GM21526 (cell line): ENCODE results near the gene GRN.
A peak's percentile ranks its signal among the peaks of the same experiment; 100 is the strongest.

Experiments
- ATAC-seq: cut with Tn5 transposase; IDR thresholded peaks from one replicate; pipeline ENCODE4 v1.9.1; 2021; ENCODE audit warnings: moderate library complexity; ENCODE audit not compliant: unreplicated experiment, low FRiP score

Gene GRN

DNA sequence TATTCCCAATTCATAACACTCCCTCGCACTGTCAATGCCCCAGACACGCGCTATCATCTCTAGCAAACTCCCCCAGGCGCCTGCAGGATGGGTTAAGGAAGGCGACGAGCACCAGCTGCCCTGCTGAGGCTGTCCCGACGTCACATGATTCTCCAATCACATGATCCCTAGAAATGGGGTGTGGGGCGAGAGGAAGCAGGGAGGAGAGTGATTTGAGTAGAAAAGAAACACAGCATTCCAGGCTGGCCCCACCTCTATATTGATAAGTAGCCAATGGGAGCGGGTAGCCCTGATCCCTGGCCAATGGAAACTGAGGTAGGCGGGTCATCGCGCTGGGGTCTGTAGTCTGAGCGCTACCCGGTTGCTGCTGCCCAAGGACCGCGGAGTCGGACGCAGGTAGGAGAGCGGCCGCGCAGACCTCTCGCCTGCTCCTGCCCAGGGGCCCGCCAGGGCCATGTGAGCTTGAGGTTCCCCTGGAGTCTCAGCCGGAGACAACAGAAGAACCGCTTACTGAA lies at the start of gene GRN:
TSS of gene GRN (plus strand) at position 364 of the 515 bp plus-strand sequence. CDS start 3,863 bp downstream, outside the sequence.
- ATAC-seq = peak; percentile 46

DNA sequence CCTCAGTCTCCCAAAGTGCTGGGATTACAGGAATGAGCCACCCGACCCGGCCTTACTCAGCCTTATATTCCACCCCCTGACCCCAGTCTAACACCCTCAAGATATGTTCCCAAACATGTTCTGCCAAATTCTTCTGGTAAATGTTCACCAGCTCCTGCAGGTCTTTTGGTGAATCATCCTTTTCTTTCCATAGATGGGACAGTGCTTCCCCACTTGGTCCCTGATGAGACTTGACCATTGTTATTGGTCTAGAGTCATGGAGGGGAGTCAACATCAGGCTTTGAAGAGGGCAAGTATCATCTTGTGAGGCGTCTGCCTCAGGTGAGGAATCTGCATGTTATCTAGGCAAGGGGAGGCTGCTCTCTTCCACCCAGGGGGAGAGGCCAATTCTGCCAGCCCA lies 47.1 kb upstream of the GRN start:
- no peak for ATAC-seq

DNA sequence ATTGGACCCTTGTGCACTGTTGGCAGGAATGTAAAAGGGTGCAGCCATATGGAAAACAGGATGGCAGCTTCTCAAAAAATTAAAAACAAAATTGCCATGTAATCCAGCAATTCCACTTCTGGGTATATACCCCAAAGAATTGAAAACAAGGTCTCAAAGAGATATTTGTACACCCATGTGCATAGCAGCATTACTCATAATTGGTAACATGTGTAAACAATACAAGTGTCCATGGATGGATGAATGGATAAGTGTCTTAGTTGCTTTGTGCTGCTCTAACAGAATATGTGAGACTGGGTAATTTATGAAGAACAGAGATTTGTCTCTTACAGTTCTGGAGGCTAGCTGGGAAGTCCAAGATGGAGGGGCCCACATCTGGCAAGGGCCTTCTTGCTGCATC lies 40.5 kb upstream of the GRN start:
- no peak for ATAC-seq

DNA sequence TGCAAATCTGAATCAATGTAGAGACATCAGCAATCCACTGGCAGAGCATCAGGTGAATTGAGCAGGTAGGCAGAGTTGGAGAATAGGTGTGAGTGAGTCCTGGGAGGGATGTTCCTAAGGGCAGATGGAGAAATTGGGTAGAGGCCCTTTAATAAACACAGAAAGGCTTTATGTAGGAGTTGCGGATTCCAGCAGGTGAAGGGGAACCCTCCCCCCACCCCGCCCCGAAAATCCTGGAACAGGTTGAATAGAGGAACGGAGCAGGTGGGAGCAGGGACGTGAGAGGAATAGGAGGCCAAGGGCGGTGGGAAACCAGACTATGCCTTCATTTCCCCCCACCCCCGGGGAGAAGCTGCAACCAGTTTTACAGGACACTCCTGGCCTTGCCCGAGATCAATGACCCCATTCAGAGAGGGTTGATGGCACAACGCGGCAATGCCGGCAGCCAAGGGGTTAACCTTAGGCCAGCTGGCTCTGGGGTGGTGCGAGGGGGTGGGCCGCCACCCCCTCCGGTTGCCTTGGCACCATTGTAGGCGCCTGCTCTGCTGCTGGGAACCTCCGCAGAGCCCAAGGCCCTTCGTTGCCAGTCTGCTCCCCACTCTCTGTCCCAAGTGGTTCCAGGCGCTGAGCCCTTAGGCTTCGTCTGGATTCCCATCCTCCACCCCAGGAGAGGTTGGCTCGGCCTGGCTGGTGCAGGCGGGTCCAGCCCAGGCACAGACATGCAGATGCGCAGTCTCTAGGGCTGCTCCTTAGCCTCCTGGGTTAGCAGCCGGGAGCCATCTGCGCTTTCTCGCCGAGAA lies 37.5 kb upstream of the GRN start:
- ATAC-seq = no peak

DNA sequence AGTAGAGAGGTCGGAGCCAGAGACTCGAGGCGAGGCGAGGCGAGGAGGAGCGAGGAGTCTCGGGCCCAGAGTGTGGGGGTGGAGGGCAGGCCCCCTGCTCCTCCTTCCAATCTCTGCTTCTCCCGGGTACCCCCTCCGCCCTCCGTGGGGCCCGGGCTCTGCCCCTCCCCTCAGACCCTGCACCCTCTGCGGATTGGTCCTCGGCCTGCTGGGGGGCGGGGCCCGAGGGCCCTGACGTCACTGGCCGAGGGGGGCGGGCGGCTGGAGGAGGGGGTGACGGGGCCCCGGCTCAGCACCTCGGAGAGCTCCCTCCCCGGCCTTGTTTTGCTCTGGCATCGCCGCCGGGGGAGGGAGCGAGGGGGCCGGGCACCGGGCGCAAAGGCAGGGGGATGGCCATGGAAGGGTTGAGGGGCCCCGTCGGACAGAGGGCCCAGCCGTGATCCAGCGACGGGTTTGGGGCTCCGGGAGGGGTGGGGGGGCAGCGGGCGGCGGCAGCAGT lies 36.7 kb upstream of the GRN start, which contains the start of gene RUNDC3A:
TSS of gene RUNDC3A (plus strand) at position 282 of the 499 bp plus-strand sequence. CDS start 232 bp downstream, outside the sequence.
- ATAC-seq = no peak

DNA sequence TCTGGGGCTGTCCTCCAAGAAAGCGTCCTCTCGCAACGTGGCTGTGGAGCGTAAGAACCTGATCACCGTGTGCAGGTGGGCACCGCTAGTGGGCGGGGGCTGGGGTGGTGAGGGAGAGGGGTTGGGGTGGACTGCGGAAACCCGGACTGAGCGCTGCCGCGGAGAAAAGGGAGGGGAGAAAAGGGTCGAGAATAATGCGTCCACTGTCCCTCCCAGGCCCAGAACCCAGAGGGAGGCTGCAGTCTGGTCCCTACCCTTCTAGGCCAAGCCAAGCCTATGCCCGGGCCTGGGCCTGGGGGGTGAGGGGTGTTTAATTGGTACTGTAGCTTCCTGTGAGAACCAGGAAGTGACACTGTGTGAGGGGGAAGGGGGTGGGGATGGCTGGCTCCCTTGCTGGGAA lies 36.2 kb upstream of the GRN start:
- no peak for ATAC-seq

DNA sequence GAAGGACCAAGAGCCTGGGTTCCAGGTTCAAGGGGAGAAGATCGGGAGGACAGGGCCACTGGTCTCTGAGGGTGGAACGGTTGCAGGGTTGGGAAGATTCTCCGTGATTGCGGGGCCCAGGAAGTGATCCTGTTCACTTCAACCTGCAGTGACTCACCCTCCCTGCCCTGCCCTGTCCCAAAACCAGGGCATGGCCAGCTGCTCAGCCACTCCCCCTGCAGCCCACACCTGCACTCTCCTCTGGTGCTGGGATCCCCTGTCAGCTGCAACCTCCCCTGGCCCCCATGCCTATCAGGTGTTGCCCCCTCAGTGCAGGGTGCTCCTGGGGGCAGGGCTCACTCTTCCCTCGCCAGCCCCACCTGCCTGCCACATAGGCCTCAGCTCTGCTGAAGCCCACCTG lies 35.6 kb upstream of the GRN start:
- no peak for ATAC-seq

DNA sequence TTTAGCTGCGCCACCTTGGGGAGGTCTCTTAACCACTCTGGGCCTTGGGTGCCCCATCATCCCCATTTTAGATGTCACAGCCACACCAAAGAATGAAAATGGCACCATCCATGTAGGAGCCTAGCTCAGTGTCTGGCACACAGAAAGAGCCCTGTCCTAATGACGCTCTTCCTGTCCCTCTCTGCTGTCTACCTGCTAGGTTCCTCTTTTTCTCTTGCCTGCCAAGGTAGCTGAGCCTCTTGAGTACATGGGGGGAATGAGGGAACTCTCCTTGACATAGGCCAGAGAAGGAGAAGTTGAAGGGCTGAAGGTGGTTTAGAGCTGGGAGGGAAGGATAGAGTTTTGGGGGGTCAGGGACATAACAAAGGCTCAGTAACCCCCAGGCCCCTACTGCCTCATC lies 34.9 kb upstream of the GRN start:
- ATAC-seq = no peak

DNA sequence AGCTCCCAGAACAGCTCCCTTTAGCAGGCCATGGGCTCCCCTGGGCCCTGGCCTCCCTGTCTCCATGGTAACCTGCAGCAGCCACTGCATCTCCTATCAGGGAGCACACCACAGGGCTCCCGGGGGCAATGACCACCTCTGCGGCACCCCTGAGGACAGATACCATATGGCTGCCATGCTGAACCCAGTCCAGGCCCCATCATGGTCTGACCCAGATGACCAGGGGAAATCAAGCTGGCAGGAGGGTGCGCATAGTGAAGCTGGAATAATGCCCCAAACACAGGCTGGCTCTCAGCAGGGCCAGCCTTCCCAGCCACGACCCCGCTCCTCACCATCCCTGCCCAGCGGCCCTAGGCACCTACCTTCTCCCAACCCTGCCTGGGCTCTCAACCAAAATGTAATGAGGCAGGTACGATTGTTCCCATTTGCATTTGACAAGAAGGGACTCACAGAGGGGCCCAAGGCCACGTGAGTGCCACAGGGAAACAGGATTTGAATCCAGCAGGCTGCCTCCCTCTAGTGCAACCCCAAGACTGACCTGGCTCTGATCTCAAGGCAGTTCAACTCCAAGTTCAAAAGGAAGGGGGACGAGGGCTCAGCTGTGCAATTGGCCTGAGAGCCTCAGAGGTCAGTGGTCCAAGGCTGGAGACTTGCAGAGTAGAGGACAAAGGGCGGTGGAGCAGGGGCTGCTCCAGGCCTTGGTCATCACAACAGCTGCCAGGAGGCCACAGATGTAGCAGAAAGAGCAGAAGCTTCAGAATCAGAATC lies 34.3 kb upstream of the GRN start:
- ATAC-seq = no peak

DNA sequence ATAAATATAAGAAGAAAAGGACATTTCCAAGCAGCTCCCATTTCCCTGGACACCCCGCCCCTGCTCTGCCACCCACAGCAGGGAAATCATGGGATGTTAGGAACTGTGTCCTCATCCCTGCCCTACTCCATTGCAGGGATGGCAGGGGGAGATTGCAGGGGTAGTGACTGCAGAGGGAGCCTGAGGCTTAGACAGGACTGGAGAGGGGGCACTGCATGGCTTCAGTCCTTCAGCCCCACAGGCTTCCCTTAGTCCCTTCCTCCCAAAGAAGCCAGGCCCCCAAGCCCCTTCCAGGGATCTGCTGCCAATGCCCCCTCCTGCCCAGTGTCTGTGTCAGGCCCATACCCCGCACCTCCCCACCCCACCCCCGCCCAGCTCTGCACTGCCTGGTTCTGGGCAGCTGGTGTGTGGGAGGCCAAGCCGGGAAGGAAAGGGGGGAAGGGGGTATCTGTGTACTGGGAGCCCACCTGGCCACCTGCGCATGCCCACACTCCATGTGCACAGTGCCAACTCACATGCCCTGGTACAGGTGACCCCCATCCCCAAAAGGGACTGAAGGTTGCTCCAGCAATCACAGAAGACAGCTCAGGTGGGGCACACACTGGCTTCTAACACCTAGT lies 33.4 kb upstream of the GRN start:
- ATAC-seq = no peak

DNA sequence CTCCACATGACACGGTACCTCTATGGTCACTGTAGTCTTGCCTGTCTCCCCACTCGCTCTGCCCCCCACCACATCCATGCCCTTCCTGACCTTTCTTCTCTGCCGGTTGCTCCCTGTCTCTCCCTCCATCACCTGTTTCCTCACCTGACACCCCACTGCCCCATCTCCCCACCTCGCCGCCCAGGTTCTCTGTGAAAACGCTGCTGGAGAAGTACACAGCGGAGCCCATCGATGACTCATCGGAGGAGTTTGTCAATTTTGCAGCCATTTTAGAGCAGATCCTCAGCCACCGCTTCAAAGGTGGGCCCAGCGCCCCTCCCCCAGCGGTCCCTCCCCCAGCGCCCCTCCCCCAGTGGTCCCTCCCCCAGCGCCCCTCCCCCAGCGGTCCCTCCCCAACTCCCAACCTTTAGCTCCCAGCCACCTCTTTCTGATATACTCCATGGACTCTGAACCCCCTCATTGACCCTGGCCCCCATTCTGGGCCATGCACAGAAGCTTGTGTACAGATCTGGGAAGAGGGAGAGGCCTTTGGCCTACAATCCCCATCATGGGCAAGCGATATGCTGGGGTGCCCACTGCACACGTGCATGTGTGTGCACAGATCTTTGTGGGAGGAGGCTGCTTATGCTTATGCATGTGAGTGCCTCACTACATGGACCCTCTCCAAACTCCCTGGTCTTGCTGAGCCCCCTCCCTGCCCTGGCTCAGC lies 32.6 kb upstream of the GRN start:
- ATAC-seq = no peak

DNA sequence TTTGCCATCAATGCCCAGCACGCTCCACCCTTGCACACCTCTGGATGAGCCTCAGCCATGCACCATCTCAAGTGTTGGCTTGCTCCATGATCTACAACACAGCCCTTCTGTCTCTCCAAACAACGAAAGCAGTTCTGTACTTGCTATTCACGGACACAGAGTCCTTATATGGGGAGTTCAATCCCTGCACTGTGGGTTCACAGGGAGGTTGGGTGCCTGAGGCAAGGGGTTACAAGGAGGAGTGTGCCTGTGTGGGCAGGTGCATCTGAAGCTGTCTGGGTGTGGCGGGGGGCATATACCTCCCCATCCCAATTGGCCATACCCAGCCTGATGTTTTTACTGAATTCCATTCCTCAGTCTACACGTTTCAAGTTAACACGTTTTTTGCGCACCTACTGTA lies 31.1 kb upstream of the GRN start:
- no peak for ATAC-seq

DNA sequence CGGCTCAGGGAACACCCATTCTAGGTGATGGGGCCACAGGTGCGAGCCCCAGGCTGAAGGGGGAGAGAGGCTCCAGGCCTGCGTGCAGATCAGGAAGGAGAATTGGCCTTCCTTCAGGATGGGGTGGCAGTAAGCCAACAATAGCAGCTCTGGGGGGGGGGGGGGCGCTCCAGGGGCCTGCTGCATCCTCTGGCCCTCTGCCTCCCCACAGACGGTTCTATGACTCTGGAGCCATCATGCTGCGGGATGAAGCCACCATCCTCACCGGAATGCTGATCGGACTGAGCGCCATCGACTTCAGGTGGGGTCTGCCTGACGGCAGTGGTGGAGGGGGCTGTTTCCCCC lies 30.6 kb upstream of the GRN start:
- ATAC-seq = no peak

DNA sequence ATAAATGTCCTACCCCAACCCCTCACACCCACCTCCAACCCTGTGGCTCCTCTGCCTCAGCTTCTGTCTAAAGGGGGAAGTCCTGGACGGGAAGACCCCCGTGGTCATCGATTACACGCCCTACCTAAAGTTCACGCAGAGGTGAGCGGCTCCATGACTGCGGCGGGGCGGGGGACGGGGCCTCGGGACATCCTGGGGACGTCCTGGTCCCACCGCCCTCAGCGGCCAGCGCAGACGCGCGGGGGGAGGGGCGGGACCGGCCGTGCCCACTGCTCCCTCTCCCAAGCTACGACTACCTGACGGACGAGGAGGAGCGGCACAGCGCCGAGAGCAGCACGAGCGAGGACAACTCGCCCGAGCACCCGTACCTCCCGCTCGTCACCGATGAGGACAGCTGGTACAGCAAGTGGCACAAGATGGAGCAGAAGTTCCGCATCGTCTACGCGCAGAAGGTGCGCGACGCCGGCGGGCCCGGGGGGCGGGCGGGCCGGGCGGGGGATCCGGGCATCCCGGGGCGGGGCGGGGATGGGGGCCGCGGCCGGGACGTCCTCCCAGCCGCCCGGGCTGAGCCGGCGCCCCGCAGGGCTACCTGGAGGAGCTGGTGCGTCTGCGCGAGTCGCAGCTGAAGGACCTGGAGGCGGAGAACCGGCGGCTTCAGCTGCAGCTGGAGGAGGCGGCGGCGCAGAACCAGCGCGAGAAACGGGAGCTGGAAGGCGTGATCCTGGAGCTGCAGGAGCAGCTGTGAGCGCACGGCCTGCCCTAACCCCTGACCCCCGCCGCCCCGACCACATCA lies 30.0 kb upstream of the GRN start:
- ATAC-seq = no peak

DNA sequence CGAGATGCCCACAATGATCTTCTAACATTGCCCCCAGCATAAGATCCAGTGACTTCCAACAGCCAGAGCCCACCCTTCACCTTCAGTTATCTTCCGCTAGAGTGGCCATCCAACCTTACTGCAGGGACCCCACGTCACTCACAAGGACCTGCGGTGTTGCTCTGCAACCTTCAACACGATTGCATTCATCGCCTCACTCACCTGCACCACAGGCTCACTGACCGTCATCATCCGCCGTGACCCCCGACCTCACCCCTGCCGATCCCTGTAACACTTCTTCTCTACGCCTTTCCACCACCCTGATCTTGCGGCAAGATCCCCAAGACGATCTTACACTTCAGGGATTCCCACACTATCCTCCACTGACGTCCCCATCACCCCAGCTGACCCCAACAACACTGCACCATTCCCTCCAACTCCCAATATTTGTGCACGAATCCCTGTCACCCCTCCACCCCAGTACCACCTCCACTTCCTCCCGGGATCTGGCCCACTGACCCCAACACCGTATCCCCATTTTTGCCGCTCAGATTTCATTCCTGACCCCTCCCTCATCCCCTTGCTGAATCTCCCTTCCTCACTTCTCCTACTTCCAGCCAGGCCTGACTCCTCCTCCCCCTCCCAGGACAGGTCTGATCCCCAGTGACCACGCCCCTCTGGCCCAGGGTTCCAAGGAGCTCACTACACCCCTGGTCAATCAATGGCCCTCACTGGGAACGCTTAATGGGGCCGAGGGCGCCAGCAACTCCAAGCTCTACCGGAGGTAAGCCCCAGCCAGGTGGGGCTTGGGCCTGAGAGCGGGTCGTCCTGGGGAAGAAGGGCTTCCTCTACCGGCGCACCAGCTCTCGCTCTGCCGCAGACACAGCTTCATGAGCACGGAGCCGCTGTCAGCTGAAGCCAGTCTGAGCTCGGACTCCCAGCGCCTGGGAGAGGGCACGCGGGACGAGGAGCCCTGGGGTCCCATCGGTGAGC lies 29.1 kb upstream of the GRN start:
- ATAC-seq = no peak

DNA sequence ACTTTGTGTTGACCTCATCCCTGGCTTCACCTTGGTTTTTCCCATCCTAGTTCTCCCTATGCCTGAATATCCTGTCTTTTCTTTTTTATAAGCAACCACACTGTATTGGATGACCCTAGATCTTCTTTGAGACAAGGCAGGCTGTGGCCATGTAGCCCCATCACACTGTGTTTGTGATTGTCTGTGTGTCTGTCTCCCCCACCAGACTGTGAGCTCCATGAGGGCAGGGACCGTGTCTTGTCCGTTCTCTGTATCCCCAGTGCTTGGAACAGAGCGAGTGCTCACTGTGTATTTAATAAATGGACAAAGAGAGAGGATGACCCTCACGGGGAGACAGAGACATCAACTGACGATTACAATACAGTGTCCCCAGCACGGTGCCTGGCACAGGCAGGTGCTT lies 27.6 kb upstream of the GRN start:
- ATAC-seq = no peak

DNA sequence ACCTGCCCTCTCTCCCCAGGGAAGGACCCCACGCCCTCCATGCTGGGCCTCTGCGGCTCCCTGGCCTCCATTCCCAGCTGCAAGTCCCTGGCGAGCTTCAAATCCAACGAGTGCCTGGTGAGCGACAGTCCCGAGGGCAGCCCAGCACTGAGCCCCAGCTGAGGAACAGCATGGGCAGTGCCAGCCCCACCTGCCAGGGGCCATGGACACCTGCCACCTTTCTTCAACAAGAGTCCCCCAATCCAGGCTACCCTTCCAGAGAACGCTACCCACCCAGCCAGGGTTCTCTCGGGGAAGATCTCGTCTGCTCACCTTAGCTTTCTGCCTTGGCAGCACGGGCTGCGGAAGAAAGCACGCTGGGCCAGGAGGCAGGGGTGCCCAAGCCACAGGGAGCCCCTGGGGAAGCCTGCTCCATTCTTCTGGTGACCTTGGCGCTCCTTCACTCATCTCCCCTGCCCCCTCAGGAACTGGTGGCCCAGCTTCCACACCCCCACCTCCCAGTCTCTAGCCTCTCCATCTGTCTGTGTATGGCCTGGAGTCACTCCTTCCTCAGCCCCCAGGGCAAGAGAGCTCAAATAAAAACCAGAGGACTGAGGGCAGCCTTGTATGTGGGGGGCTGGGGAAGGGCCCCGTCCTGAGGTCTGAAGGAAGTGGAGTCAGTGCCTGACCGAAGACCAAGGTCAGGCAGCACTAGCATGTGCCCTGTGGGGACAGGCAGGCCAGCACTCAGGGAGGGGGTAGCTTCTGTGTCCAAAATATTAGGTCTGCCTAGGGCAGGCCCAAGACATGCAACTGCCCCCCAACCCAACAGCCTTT lies 26.8 kb upstream of the GRN start:
- no peak for ATAC-seq

DNA sequence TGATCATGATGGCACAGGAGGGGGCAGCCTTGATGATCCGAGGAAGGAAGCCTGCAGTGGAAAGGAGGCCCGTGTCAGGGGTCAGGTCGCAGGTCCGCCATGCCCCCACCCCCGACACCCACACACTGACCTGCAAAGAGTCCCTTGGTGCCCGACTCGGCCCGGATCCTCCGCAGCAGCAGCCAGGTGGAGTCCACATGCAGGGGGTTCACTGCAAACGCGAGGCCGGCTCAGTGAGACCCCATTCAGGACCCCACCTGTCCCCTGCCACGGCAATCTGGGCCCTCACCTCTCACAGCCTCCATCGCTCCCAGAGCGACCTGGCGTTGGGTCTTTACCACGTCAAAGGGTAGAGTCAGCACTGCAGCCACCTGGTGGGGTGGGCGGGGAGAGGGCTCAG lies 25.0 kb upstream of the GRN start:
- no peak for ATAC-seq
